Tongue (tissue), 2 donors: ENCODE results near the gene GPR137C. TPM values are rescaled to one million over a fixed set of nuclear protein-coding genes. Genes with fewer than 3 reads are reported as not detected.

Source experiments
- DNase-seq: peaks from one replicate; pipeline ENCODE4 v3.0.0-alpha.2; 2015
- total RNA-seq: library from RNA; depleted of rRNA; stranded (reverse); fragments of >200 nt; gene quantifications from one replicate; pipeline ENCODE4 v1.2.3, GENCODE V29; 2014

Gene GPR137C
- total RNA-seq, 1 donor from 2014 or later: 5.0 TPM

DNA sequence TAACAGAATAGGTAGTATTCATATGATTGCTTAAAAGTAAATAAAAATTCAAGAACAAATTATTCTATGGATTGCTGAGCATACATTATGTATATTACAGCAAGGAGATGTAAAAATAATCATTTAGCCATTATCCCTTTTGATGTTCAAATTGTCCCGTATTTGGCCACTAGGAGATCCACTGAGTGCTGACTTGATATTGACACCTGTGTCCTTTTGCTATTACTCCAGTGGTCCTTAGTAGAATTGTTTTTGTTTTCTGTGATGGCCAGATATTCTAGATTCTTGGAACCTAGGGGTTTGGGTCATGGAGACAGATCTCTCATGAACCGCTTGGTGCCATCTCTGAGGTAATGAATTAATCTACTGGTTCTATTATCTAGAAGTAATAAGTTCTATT lies 126.0 kb downstream of the GPR137C start:
- no peak for DNase-seq

- no peak for DNase-seq
These were observed 131.4 kb downstream of the GPR137C start for GRCh38 chr14:52683985-52684520.

DNA sequence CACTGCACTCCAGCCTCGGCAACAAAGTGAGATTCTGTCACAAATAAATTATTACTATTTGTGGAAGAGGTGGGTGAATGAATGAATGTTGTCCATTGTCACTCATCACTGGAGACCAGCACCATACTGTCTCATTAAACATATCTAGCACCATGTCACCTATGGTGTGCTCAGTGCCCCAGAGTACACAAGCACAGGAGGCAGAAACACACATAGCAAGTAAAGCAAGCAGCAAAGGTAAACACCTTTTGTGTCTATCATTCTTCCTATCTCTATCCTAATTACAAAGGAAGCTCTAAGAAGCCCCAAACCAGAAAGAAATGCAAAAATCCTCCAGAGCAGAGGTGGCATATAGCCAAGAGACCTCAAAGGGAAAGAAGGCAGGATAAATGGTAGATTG lies 133.5 kb downstream of the GPR137C start:
- no peak for DNase-seq

Other genes with a start within 250 kb of the GPR137C start
- gene PTGER2, start 238.5 kb upstream of the GPR137C start, total RNA-seq: 0.21 TPM
- 12.5 TPM for gene TXNDC16, start 331 bp upstream of the GPR137C start, total RNA-seq
- 47.9 TPM for gene ERO1A, start 142.7 kb downstream of the GPR137C start, total RNA-seq
- 107 TPM for gene PSMC6, start 154.4 kb downstream of the GPR137C start, total RNA-seq
- 28.2 TPM for gene STYX, start 177.3 kb downstream of the GPR137C start, total RNA-seq
- 12.1 TPM for gene GNPNAT1, start 238.8 kb downstream of the GPR137C start, total RNA-seq